Fibroblast of the aortic adventitia (primary cell): ENCODE results near the gene FBXL3. TPM values are rescaled to one million over a fixed set of nuclear protein-coding genes. Genes with fewer than 3 reads are reported as not detected.

Experiments used
- DNase-seq: peaks from one replicate; pipeline ENCODE4 v3.0.0-alpha.2; 2010; ENCODE audit warnings: low read depth
- H3K4me3 ChIP-seq: 2 replicates; pipeline ENCODE4 v1.5.1; 2011; ENCODE audit warnings: low read depth, mild to moderate bottlenecking, control low read depth, low read length, moderate library complexity
- total RNA-seq: library from RNA; depleted of rRNA; stranded (reverse); fragments of >200 nt; gene quantifications from 2 replicates; pipeline ENCODE4 v1.2.3, GENCODE V29; 2012; ENCODE audit warnings: low replicate concordance
- TF ChIP-seq, protein P1 (sequence below): IDR thresholded peaks from 2 replicates; pipeline ENCODE4 v1.5.1; 2011; ENCODE audit warnings: mild to moderate bottlenecking, low read length, control low read depth, inconsistent platforms; ENCODE audit not compliant: insufficient read depth

Gene FBXL3
- total RNA-seq, 1 donor: 78.8 TPM

DNA sequence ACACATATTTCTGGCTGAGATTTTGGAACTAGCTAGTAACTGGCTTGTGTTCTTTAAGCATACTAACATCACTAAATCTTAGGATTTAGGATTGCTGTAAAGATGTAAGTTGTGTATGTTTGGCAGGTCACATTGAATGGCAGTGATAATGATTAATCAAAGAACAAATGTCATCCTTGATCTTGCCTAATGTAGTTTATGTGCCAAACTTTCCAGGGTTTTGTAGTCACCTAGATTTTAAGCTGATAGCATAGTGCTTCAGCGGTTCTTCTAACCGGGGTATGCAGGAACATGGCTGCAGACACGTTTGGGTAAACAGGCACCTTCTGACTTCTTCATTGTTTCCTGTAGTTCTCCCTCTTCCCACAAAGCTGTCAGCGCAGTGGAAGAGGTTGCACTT is 25.4 kb downstream of the FBXL3 start:
- H3K4me3 ChIP-seq: no peak overlapping the region
- TF ChIP-seq, protein P1, sequence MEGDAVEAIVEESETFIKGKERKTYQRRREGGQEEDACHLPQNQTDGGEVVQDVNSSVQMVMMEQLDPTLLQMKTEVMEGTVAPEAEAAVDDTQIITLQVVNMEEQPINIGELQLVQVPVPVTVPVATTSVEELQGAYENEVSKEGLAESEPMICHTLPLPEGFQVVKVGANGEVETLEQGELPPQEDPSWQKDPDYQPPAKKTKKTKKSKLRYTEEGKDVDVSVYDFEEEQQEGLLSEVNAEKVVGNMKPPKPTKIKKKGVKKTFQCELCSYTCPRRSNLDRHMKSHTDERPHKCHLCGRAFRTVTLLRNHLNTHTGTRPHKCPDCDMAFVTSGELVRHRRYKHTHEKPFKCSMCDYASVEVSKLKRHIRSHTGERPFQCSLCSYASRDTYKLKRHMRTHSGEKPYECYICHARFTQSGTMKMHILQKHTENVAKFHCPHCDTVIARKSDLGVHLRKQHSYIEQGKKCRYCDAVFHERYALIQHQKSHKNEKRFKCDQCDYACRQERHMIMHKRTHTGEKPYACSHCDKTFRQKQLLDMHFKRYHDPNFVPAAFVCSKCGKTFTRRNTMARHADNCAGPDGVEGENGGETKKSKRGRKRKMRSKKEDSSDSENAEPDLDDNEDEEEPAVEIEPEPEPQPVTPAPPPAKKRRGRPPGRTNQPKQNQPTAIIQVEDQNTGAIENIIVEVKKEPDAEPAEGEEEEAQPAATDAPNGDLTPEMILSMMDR: no peak
- DNase-seq: no peak

DNA sequence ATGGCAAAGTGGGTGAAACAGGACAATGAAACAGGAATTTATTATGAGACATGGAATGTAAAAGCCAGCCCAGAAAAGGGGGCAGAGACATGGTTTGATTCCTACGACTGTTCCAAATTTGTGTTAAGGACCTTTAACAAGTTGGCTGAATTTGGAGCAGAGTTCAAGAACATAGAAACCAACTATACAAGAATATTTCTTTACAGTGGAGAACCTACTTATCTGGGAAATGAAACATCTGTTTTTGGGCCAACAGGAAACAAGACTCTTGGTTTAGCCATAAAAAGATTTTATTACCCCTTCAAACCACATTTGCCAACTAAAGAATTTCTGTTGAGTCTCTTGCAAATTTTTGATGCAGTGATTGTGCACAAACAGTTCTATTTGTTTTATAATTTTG is 26.5 kb downstream of the FBXL3 start:
- peak; percentile 51 for DNase-seq
- TF ChIP-seq, protein P1: no peak
- H3K4me3 ChIP-seq: no peak overlapping the region

DNA sequence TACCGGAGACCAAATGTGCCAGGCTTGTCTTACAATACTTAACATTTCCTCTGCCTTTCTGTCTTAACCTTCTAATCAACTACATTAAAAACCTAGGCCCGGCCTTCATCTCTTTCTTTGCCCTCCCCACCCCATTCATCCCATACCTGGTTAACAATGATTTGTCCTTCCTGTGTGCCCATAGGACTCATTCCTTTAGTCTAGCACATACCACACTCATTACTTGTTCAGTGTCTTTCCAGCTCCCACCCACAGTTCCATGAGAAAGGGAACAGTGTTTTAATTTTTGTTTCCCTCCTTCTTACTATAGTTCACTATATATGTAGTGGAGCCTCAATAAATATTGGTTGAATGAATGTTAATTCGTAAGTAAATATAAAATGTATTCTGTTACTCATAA is 32.7 kb downstream of the FBXL3 start:
- H3K4me3 ChIP-seq: no peak overlapping the region
- DNase-seq: no peak
- TF ChIP-seq, protein P1: no peak

DNA sequence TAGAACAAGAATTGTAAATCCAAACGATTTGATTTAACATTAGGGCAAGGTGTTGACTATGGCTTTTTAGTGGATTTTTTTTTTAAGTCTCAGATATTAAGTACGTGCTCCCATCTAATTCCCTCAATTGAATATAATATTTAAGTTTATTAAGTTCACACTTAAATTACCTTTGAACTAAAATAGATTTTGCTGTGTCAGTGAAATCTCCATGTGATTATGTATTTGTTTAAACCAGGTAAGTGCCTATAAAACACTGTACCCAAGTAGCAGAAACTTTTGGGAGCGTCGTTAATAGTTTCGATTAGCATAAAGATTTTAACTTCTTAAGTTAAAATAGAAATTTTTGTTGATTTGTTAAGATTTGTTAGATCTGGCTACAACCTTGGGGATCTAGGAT is 33.5 kb downstream of the FBXL3 start:
- peak overlapping the region; percentile 88 for H3K4me3 ChIP-seq
- TF ChIP-seq, protein P1: no peak
- DNase-seq: no peak

DNA sequence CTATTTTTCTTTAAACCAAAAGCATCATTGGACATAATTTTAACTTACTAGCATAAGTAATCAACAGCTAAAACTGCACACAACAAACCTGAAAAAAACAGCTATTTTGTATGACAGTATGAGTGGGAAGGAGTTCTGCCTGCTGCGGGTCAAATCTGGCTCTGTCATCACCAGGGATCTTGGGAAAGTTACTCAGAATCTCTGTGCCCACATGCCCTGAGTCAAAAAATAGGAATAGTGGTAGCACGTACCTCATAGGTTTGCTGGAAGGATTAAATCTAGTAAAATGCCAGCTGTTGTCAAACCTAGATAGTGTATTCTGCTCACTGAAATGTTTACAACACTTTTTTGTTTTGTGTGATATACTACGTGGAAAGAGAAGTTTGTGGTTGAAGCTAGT is 33.9 kb downstream of the FBXL3 start:
- peak; percentile 29 for DNase-seq
- TF ChIP-seq, protein P1: no peak
- H3K4me3 ChIP-seq: peak overlapping the region; percentile 88

DNA sequence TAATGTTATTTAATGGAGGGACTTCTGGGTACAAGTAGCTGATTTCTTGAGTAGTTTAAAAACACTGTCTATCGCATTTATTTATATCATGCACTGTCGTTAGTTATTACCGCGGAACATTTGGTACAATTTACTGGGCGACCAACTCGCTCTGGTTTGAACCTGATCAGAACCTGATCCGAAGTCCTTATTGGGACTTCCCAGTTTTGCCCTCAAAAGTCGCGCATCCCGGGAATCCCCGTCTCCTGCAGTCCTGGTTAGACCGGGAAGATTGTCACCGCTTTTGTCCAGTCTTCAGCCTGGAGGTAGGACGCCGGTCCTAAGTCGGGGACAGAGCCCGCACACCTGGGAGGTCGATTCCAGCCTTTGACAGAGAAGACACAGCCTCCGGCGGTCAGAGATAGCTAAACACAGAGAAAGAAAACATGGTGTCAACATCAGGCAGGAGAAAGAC is 34.4 kb downstream of the FBXL3 start:
- DNase-seq: peak; percentile 37
- TF ChIP-seq, protein P1: no peak
- peak overlapping the region; percentile 88 for H3K4me3 ChIP-seq
